Tibial nerve (tissue), 4 donors: Measurements from ENCODE around the gene YDJC. TPM values are rescaled to one million over a fixed set of nuclear protein-coding genes. Genes with fewer than 3 reads are reported as not detected.
A peak's percentile ranks its signal among the peaks of the same experiment; 100 is the strongest.
"Not testable (repeated sequence)": the region's sequence is repeated elsewhere in the genome, so short reads cannot be mapped to it uniquely, and the experiment has no call there.

Experiments used
- DNase-seq, 2 donors: peaks; one replicate each; pipeline ENCODE4 v3.0.0-alpha.2; 2019; ENCODE audit warnings: low spot score in 2 of 2
- H3K27ac ChIP-seq, 4 donors: fragments of 200-600 bp; sonication (generic) in 3 of 4; one replicate each; pipeline ENCODE4 v1.5.1; 2017 to 2019; ENCODE audit warnings: mild to moderate bottlenecking in 1 of 4
- H3K27me3 ChIP-seq, 2 donors: fragments of 200-600 bp; sonication (generic) in 1 of 2; one replicate each; pipeline versions ENCODE4 v1.5.1 to v1.6.0; 2017 to 2019
- H3K36me3 ChIP-seq, 3 donors: fragments of 200-600 bp; sonication (generic); one replicate each; pipeline ENCODE4 v1.5.1; 2018 to 2019
- H3K4me1 ChIP-seq, 4 donors: fragments of 200-600 bp; sonication (generic) in 3 of 4; one replicate each; pipeline ENCODE4 v1.5.1; 2017 to 2019
- H3K4me3 ChIP-seq, 4 donors: fragments of 200-600 bp; sonication (generic) in 3 of 4; one replicate each; pipeline ENCODE4 v1.5.1; 2017 to 2019; ENCODE audit warnings: mild to moderate bottlenecking in 1 of 4, moderate library complexity in 1 of 4
- H3K9me3 ChIP-seq, 4 donors: fragments of 200-600 bp; sonication (generic) in 3 of 4; one replicate each; pipeline ENCODE4 v1.5.1; 2017 to 2019
- CTCF ChIP-seq, 5 experiments: fragments of 200-600 bp in 3 of 5; fragments of 450-650 bp in 2 of 5; sonication (generic) in 3 of 5; IDR thresholded peaks; one replicate each; pipeline ENCODE4 v1.5.1; 2016 to 2019; ENCODE audit warnings: antibody characterized with exemption in 5 of 5, mild to moderate bottlenecking in 3 of 5, moderate library complexity in 2 of 5
- EP300 ChIP-seq, 2 donors: sonication (generic); formaldehyde crosslinking; IDR thresholded peaks; one replicate each; pipeline ENCODE4 v1.6.1; 2017; ENCODE audit warnings: antibody characterized with exemption in 2 of 2, mild to moderate bottlenecking in 1 of 2
- POLR2A ChIP-seq, 2 donors: fragments of 450-650 bp; IDR thresholded peaks; one replicate each; pipeline ENCODE4 v1.6.1; 2017; ENCODE audit warnings: antibody characterized with exemption in 2 of 2, mild to moderate bottlenecking in 2 of 2, moderate library complexity in 2 of 2
- WGBS, 2 donors: methylation state at CpG; one replicate each; pipeline ENCODE4 v1.1.5; 2018; 5-methylcytosine and 5-hydroxymethylcytosine counted together
- total RNA-seq, 4 donors: library from RNA; depleted of rRNA; stranded (reverse); fragments of >200 nt; gene quantifications; one replicate each; pipeline ENCODE4 v1.1.0, GENCODE V29; 2016

The YDJC gene
- 10 to 100 TPM; 28.0 to 61.2 (median 36.0) TPM for total RNA-seq

GRCh38 chr22:21629255-21630149, at the start of gene YDJC:
Gene YDJC, minus strand, starts transcription at chr22:21630022. Its CDS starts 8 bp downstream, at chr22:21630014.
- peaks cover 0 to 52% (median 13%) of the 10 kb centered on the region in 4 donors for H3K4me1 ChIP-seq
- H3K27ac ChIP-seq: peak within 1 kb of the TSS; percentile 49 to 87 (median 76)
- H3K27me3 ChIP-seq: no peaks in the 10 kb centered on the region
- TF ChIP-seq CTCF (IDR thresholded peaks at IDR 0.05) (peak in 4 of 5 experiments; percentile 22 to 98 (median 66)), EP300 (IDR thresholded peaks at IDR 0.05) (peak in 1 of 2 donors; percentile 53), POLR2A (IDR thresholded peaks at IDR 0.05) (peak in 1 of 2 donors; percentile 12)
- peak within 1 kb of the TSS; percentile 60 to 96 (median 94) for H3K4me3 ChIP-seq
- 0 to 1% methylated on average over 39 to 58 of the region's 93 CpGs for WGBS, 2 donors
- peak; percentile 45 to 85 for DNase-seq
- H3K36me3 ChIP-seq: peaks cover 0 to 3% (median 0%) of the 10 kb centered on the region in 3 donors
- no peaks in the 10 kb centered on the region for H3K9me3 ChIP-seq

GRCh38 chr22:21679383-21679782, 49.6 kb upstream of the YDJC start:
- Histone ChIP-seq H3K27me3 (no peaks in the 10 kb centered on the region), H3K36me3 (peaks cover 0 to 84% (median 4%) of the 10 kb centered on the region in 3 donors), H3K4me3 (no peak overlapping the region), H3K4me1 (no peaks in the 10 kb centered on the region), H3K9me3 (no peaks in the 10 kb centered on the region), H3K27ac (no peak overlapping the region)
- 78 to 89% methylated on average over 4 of the region's 4 CpGs for WGBS, 2 donors
- no peak for DNase-seq
- TF ChIP-seq POLR2A (IDR thresholded peaks at IDR 0.05): no peak
- no peak for TF ChIP-seq EP300 (IDR thresholded peaks at IDR 0.05)
- TF ChIP-seq CTCF (IDR thresholded peaks at IDR 0.05): no peak

- not testable (repeated sequence) for H3K4me3 ChIP-seq, H3K27me3 ChIP-seq, H3K27ac ChIP-seq, H3K4me1 ChIP-seq, H3K9me3 ChIP-seq, DNase-seq
- peaks cover 0 to 84% (median 3%) of the 10 kb centered on the region in 3 donors for H3K36me3 ChIP-seq
- 95 to 99% methylated on average over 12 of the region's 12 CpGs for WGBS, 2 donors
Observed at GRCh38 chr22:21678842-21679241, 49.0 kb upstream of the YDJC start.

- H3K27ac ChIP-seq: no peak overlapping the region
- no peaks in the 10 kb centered on the region for H3K4me1 ChIP-seq
- no peak for DNase-seq
- WGBS, 2 donors: 75 to 81% methylated on average over 15 of the region's 15 CpGs
- TF ChIP-seq EP300 (IDR thresholded peaks at IDR 0.05): no peak
- TF ChIP-seq CTCF (IDR thresholded peaks at IDR 0.05): no peak
- no peak for TF ChIP-seq POLR2A (IDR thresholded peaks at IDR 0.05)
- peaks cover 5 to 84% (median 6%) of the 10 kb centered on the region in 3 donors for H3K36me3 ChIP-seq
- H3K4me3 ChIP-seq: no peak overlapping the region
- no peaks in the 10 kb centered on the region for H3K27me3 ChIP-seq
- H3K9me3 ChIP-seq: no peaks in the 10 kb centered on the region
Observed at GRCh38 chr22:21677606-21678443, 48.0 kb upstream of the YDJC start.

GRCh38 chr22:21674638-21675245, 44.9 kb upstream of the YDJC start:
- 89 to 93% methylated on average over 9 to 12 of the region's 12 CpGs for WGBS, 2 donors
- no peaks in the 10 kb centered on the region for H3K9me3 ChIP-seq
- H3K27ac ChIP-seq: no peak overlapping the region
- H3K27me3 ChIP-seq: no peaks in the 10 kb centered on the region
- H3K4me3 ChIP-seq: no peak overlapping the region
- DNase-seq: no peak
- H3K4me1 ChIP-seq: no peaks in the 10 kb centered on the region
- no peak for TF ChIP-seq EP300 (IDR thresholded peaks at IDR 0.05)
- TF ChIP-seq CTCF (IDR thresholded peaks at IDR 0.05): no peak
- TF ChIP-seq POLR2A (IDR thresholded peaks at IDR 0.05): no peak
- peaks cover 5 to 84% (median 25%) of the 10 kb centered on the region in 3 donors for H3K36me3 ChIP-seq
